ENCODE data around the gene ANKK1.

Gene ANKK1

GRCh38 chr11:113449743-113450142 is 62.2 kb downstream of the ANKK1 start:
- DNase-seq (ENCODE audit: low spot score) (no peak), FAIRE-seq (no peak)
